GM12878 (cell line): ENCODE data around the gene TBC1D24.

ENCODE experiments used
- CEBPB ChIP-seq, 2 experiments: fragments of 150-350 bp in 1 of 2; IDR thresholded peaks; 2 replicates each; pipeline ENCODE4 v1.6.1; 2012 to 2014; ENCODE audit warnings: low read depth in 2 of 2, low read length in 2 of 2, borderline replicate concordance in 1 of 2, inconsistent platforms in 1 of 2
- CHD4 ChIP-seq: fragments of 200-600 bp; sonication (generic); IDR thresholded peaks from 2 replicates; pipeline ENCODE4 v1.6.1; 2016; ENCODE audit warnings: mild to moderate bottlenecking
- CTCF ChIP-seq, 3 experiments: IDR thresholded peaks in 2 of 3; conservative IDR thresholded peaks in 1 of 3; 2 replicates each; pipeline ENCODE4 v1.5.1; 2011; ENCODE audit warnings: low read depth in 3 of 3, low read length in 3 of 3, mild to moderate bottlenecking in 3 of 3, control low read depth in 2 of 3, moderate library complexity in 2 of 3, inconsistent platforms in 1 of 3, mixed read lengths in 1 of 3; ENCODE audit not compliant: control insufficient read depth in 2 of 3, insufficient read depth in 1 of 3; ENCODE audit errors: extremely low read depth in 1 of 3
- EGR1 ChIP-seq, 2 experiments: IDR thresholded peaks; 1 replicate in 1 of 2; 2 replicates in 1 of 2; pipeline ENCODE4 v1.6.1; 2011 to 2012; ENCODE audit warnings: low read depth in 2 of 2, low read length in 2 of 2, borderline replicate concordance in 1 of 2, mild to moderate bottlenecking in 1 of 2, moderate library complexity in 1 of 2
- EP300 ChIP-seq, 2 experiments: fragments of 150-350 bp in 1 of 2; IDR thresholded peaks; 2 replicates each; pipeline ENCODE4 v1.6.1; 2011 to 2012; ENCODE audit warnings: low read depth in 2 of 2, low read length in 2 of 2, borderline replicate concordance in 1 of 2, improper control_type of control experiment in 1 of 2, inconsistent platforms in 1 of 2; ENCODE audit not compliant: control insufficient read depth in 1 of 2
- FOXK2 ChIP-seq: fragments of 450-650 bp; IDR thresholded peaks from 2 replicates; pipeline ENCODE4 v1.6.1; 2017; ENCODE audit warnings: mild to moderate bottlenecking, moderate library complexity
- MAX ChIP-seq: IDR thresholded peaks from 2 replicates; pipeline ENCODE4 v1.6.1; 2012; ENCODE audit warnings: low read depth, low read length, improper control_type of control experiment
- MXI1 ChIP-seq: fragments of 150-350 bp; IDR thresholded peaks from 2 replicates; pipeline ENCODE4 v1.6.1; 2011; ENCODE audit warnings: low read depth, mild to moderate bottlenecking, inconsistent platforms, low read length, improper control_type of control experiment
- NBN ChIP-seq: fragments of 450-650 bp; IDR thresholded peaks from 2 replicates; pipeline ENCODE4 v1.6.1; 2016
- POLR2A ChIP-seq: IDR thresholded peaks from 2 replicates; pipeline ENCODE4 v1.6.1; 2011; ENCODE audit warnings: low read depth, mild to moderate bottlenecking, low read length
- RELA ChIP-seq: fragments of 450-650 bp; IDR thresholded peaks from 2 replicates; pipeline ENCODE4 v1.8.0; 2014; ENCODE audit warnings: borderline replicate concordance; ENCODE audit not compliant: partially characterized antibody
- SIN3A ChIP-seq: IDR thresholded peaks from 2 replicates; pipeline ENCODE4 v1.6.1; 2012; ENCODE audit warnings: low read depth, low read length, improper control_type of control experiment
- SIX5 ChIP-seq: IDR thresholded peaks from 2 replicates; pipeline ENCODE4 v1.6.1; 2011; ENCODE audit warnings: mild to moderate bottlenecking, low read depth, low read length, moderate library complexity; ENCODE audit not compliant: severe bottlenecking
- TAF1 ChIP-seq: IDR thresholded peaks from 2 replicates; pipeline ENCODE4 v1.6.1; 2011; ENCODE audit warnings: mild to moderate bottlenecking, low read depth, low read length, borderline replicate concordance

GRCh38 chr16:2466667-2467527, 8.0 kb upstream of the TBC1D24 start:
- TF ChIP-seq FOXK2 = no peak
- no peak for TF ChIP-seq NBN
- TF ChIP-seq MAX = no peak
- TF ChIP-seq EGR1 (IDR thresholded peaks at IDR 0.05; ENCODE audit: borderline replicate concordance in 1 of 2, low read depth in 2 of 2, low read length in 2 of 2) = no peak
- TF ChIP-seq SIX5 = no peak
- no peak for TF ChIP-seq CHD4
- no peak for TF ChIP-seq MXI1
- TF ChIP-seq CTCF (IDR thresholded peaks at IDR 0.05 in 2 of 3, conservative IDR thresholded peaks at IDR 0.05 in 1 of 3; ENCODE audit: control insufficient read depth in 2 of 3, extremely low read depth in 1 of 3, insufficient read depth in 1 of 3, low read depth in 3 of 3, low read length in 3 of 3) = no peak
- TF ChIP-seq EP300 (IDR thresholded peaks at IDR 0.05; ENCODE audit: borderline replicate concordance in 1 of 2, control insufficient read depth in 1 of 2, low read depth in 2 of 2, low read length in 2 of 2) = no peak
- no peak for TF ChIP-seq TAF1
- TF ChIP-seq SIN3A = no peak
- TF ChIP-seq CEBPB (IDR thresholded peaks at IDR 0.05; ENCODE audit: borderline replicate concordance in 1 of 2, low read depth in 2 of 2, low read length in 2 of 2) = no peak
- TF ChIP-seq POLR2A = no peak
- TF ChIP-seq RELA = no peak
